IPS DF 19.7 (cell line): ENCODE data around the gene MMP26.

Experiments used
- DNase-seq: peaks from one replicate; pipeline ENCODE4 v3.0.0-alpha.2; 2013; ENCODE audit warnings: low read depth, low spot score

MMP26 gene

GRCh38 chr11:4704054-4704789, at the start of gene MMP26:
Gene MMP26 (plus strand): TSS chr11:4704784.
- no peak for DNase-seq

GRCh38 chr11:4658629-4659445, 45.7 kb upstream of the MMP26 start:
- DNase-seq: no peak

GRCh38 chr11:4662876-4663275, 41.7 kb upstream of the MMP26 start:
- no peak for DNase-seq

GRCh38 chr11:4664183-4664582, 40.4 kb upstream of the MMP26 start:
- no peak for DNase-seq

GRCh38 chr11:4664786-4665185, 39.8 kb upstream of the MMP26 start:
- no peak for DNase-seq

- no peak for DNase-seq
Observed at GRCh38 chr11:4665424-4665823, 39.2 kb upstream of the MMP26 start.

- no peak for DNase-seq
Observed at GRCh38 chr11:4671741-4672140, 32.8 kb upstream of the MMP26 start.

GRCh38 chr11:4672470-4672869, 32.1 kb upstream of the MMP26 start:
- no peak for DNase-seq

- no peak for DNase-seq
Observed at GRCh38 chr11:4673781-4674180, 30.8 kb upstream of the MMP26 start.

GRCh38 chr11:4677948-4678347, 26.6 kb upstream of the MMP26 start:
- DNase-seq: no peak

GRCh38 chr11:4680341-4680740, 24.2 kb upstream of the MMP26 start:
- no peak for DNase-seq

- no peak for DNase-seq
Observed at GRCh38 chr11:4682623-4683419, 21.8 kb upstream of the MMP26 start.

- DNase-seq: no peak
Observed at GRCh38 chr11:4684631-4685285, 19.8 kb upstream of the MMP26 start.

GRCh38 chr11:4695442-4695841, 9.1 kb upstream of the MMP26 start:
- no peak for DNase-seq

GRCh38 chr11:4697585-4697984, 7.0 kb upstream of the MMP26 start, which contains the start of gene OR51E2:
Gene OR51E2 (minus strand): TSS chr11:4697853. CDS start chr11:4682711, 15,142 bp downstream.
- no peak for DNase-seq

GRCh38 chr11:4699697-4700435, 4.7 kb upstream of the MMP26 start:
- no peak for DNase-seq

- no peak for DNase-seq
Observed at GRCh38 chr11:4700436-4700820, 4.2 kb upstream of the MMP26 start.

GRCh38 chr11:4704790-4705334, 278 bp downstream of the MMP26 start:
- DNase-seq: no peak

- no peak for DNase-seq
Observed at GRCh38 chr11:4713241-4713640, 8.7 kb downstream of the MMP26 start.

- DNase-seq: no peak
Observed at GRCh38 chr11:4714300-4714699, 9.7 kb downstream of the MMP26 start.
